Measurements from ENCODE around the gene WAS. TPM values are rescaled to one million over a fixed set of nuclear protein-coding genes. Genes with fewer than 3 reads are reported as not detected.

Gene WAS
- total RNA-seq, 2 donors from 2014 or later: 3.0 to 4.9 TPM

DNA sequence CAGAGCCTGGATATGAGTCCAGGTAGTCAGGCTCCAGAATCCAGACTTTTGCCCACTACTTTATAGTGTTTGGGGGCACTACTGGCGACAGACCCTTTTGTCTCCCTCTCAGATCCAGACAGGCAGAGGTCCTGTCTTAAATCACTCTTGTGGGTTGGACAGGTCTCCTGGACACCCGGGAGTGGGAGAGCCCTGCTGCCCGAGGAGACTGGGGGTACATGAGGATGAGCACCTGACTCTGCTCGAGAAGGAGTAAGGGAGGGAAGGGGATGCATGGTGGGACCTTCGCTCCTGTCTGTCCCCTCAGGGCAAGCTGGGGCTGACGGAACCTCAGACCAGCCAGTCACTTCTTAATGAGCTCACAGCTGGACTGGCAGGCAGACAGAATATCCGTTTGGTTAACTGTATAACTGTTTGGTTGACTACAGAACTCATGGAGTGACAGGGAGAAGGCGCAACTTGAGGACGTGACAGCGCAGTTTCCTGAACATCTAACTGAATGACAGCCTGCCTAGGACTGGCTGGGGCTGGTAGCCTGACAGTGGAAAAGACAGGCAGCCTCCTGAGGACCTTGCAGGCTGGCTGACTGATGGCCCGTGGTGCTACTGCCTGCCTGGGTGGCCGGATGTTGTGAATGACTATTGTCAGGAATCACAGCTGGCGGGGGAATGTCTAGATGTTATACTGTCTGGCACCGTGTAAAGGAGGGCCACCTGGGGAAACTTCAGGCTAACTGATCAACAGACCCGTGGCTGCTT lies 11.4 kb downstream of the WAS start:
- H3K27me3 ChIP-seq: peaks cover 3% of the 10 kb centered on the region
- DNase-seq: no peak
- peak overlapping the region; percentile 23 to 60 for H3K9ac ChIP-seq (ENCODE audit: low read depth in 2 of 2, low read length in 2 of 2)
- no peak overlapping the region for H3K4me3 ChIP-seq
- intact Hi-C loops (cut with DNase I): no loop called here
- H3K27ac ChIP-seq: no peak overlapping the region
- TF ChIP-seq CTCF (IDR thresholded peaks at IDR 0.05): no peak
- H3K4me1 ChIP-seq: no peaks in the 10 kb centered on the region
- no peaks in the 10 kb centered on the region for H3K36me3 ChIP-seq
- H3K9me3 ChIP-seq: no peaks in the 10 kb centered on the region

GRCh38 chrX:48695534-48695896 lies 11.9 kb downstream of the WAS start:
- no peak for TF ChIP-seq CTCF (IDR thresholded peaks at IDR 0.05)

DNA sequence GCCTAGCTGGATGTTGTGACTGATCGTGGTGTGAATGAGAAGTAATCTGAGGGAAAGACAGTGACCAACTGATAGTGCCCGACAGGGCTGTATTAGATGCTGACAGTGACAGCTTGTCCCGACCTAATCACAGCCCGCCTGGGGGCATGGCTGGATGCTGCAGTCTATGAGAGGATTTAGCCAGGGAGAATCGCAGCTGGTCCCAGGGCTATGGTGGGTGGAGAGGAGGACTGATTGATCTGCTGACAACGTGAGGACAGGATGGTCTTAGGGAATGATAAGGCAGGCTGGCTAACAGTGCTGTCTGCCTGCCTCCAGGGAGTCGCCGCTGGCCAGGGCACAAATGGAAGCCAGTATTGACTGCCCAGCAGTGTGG lies 12.3 kb downstream of the WAS start:
- H3K27me3 ChIP-seq: peaks cover 3% of the 10 kb centered on the region
- no peaks in the 10 kb centered on the region for H3K9me3 ChIP-seq
- H3K4me1 ChIP-seq: no peaks in the 10 kb centered on the region
- H3K4me3 ChIP-seq: peak overlapping the region; percentile 36
- TF ChIP-seq CTCF (IDR thresholded peaks at IDR 0.05): no peak
- H3K27ac ChIP-seq: peak overlapping the region; percentile 78
- intact Hi-C loops (cut with DNase I): no loop called here
- H3K9ac ChIP-seq (ENCODE audit: low read depth in 2 of 2, low read length in 2 of 2): peak overlapping the region; percentile 53 to 75
- H3K36me3 ChIP-seq: no peaks in the 10 kb centered on the region
- DNase-seq: no peak

More at GRCh38 chrX:48695534-48695896, 11.9 kb downstream of the WAS start:
- H3K36me3 ChIP-seq: no peaks in the 10 kb centered on the region
- H3K4me3 ChIP-seq: peak overlapping the region; percentile 36
- H3K9me3 ChIP-seq: no peaks in the 10 kb centered on the region
- no peaks in the 10 kb centered on the region for H3K4me1 ChIP-seq
- no peak for DNase-seq
- peaks cover 3% of the 10 kb centered on the region for H3K27me3 ChIP-seq
- intact Hi-C loops (cut with DNase I): no loop called here
- H3K9ac ChIP-seq (ENCODE audit: low read depth in 2 of 2, low read length in 2 of 2): peak overlapping the region; percentile 53 to 60
- H3K27ac ChIP-seq: peak overlapping the region; percentile 78

GRCh38 chrX:48696301-48696908 lies 12.8 kb downstream of the WAS start, which contains the start of gene SUV39H1:
TSS of gene SUV39H1 (plus strand) at chrX:48696734. CDS start at chrX:48696785, 51 bp downstream.
- Histone ChIP-seq H3K27me3 (peaks cover 3% of the 10 kb centered on the region), H3K4me3 (peak within 1 kb of the TSS; percentile 36), H3K9ac (ENCODE audit: low read depth in 2 of 2, low read length in 2 of 2) (peak within 1 kb of the TSS; percentile 61 to 75), H3K9me3 (no peaks in the 10 kb centered on the region), H3K27ac (peak within 1 kb of the TSS; percentile 78), H3K36me3 (no peaks in the 10 kb centered on the region), H3K4me1 (no peaks in the 10 kb centered on the region)
- DNase-seq: peak; percentile 85
- no peak for TF ChIP-seq CTCF (IDR thresholded peaks at IDR 0.05)
- intact Hi-C loops (cut with DNase I): no loop called here

GRCh38 chrX:48696909-48697727 lies 13.5 kb downstream of the WAS start:
- Histone ChIP-seq H3K4me3 (peak overlapping the region; percentile 36), H3K9ac (ENCODE audit: low read depth in 2 of 2, low read length in 2 of 2) (peak overlapping the region; percentile 47 to 61), H3K27ac (no peak overlapping the region), H3K27me3 (peaks cover 3% of the 10 kb centered on the region), H3K9me3 (no peaks in the 10 kb centered on the region), H3K4me1 (no peaks in the 10 kb centered on the region), H3K36me3 (no peaks in the 10 kb centered on the region)
- DNase-seq: no peak
- intact Hi-C loops (cut with DNase I): no loop called here
- TF ChIP-seq CTCF (IDR thresholded peaks at IDR 0.05): no peak
